AG04450 (cell line): ENCODE results near the gene ITPR1. TPM values are rescaled to one million over a fixed set of nuclear protein-coding genes. Genes with fewer than 3 reads are reported as not detected.

Source experiments
- CTCF ChIA-PET: fragments of 300-600, 350-600 bp; formaldehyde crosslinking; extraction: SDS; loops from one replicate; lab custom pipeline; 2022; ENCODE audit warnings: antibody characterized with exemption, inconsistent platforms; lab: Charles Lee
- POLR2A ChIA-PET: fragments of 350-600 bp; formaldehyde crosslinking; extraction: SDS; loops from one replicate; lab custom pipeline; 2021; ENCODE audit warnings: antibody characterized with exemption, inconsistent platforms; lab: Yijun Ruan, JAX
- DNase-seq: peaks from one replicate; pipeline ENCODE4 v3.0.0-alpha.2; 2011; ENCODE audit warnings: low read depth, low spot score
- H3K27ac ChIP-seq: one replicate; pipeline ENCODE4 v1.5.1; 2012; ENCODE audit warnings: low read depth, low read length, control low read depth
- H3K27me3 ChIP-seq: one replicate; pipeline ENCODE4 v1.6.0; 2012; ENCODE audit warnings: low read length; ENCODE audit not compliant: control insufficient read depth, insufficient read depth
- H3K4me3 ChIP-seq: 2 replicates; pipeline ENCODE4 v1.5.1; 2011; ENCODE audit warnings: mild to moderate bottlenecking, low read depth, low read length, control low read depth
- H3K9me3 ChIP-seq: 2 replicates; pipeline ENCODE4 v1.5.1; 2012; ENCODE audit warnings: low read length; ENCODE audit not compliant: control insufficient read depth, insufficient read depth
- polyA plus RNA-seq: library from polyadenylated mRNA; depleted of rRNA; stranded (reverse); fragments of >200 nt; gene quantifications from 2 replicates; pipeline ENCODE4 v1.2.3, GENCODE V29; 2011
- TF ChIP-seq, protein P1 (sequence below): IDR thresholded peaks from 2 replicates; pipeline ENCODE4 v1.5.1; 2011; ENCODE audit warnings: low read depth, low read length, control low read depth, inconsistent platforms

The ITPR1 gene
- polyA plus RNA-seq, 1 experiment, result 7.4 TPM

DNA sequence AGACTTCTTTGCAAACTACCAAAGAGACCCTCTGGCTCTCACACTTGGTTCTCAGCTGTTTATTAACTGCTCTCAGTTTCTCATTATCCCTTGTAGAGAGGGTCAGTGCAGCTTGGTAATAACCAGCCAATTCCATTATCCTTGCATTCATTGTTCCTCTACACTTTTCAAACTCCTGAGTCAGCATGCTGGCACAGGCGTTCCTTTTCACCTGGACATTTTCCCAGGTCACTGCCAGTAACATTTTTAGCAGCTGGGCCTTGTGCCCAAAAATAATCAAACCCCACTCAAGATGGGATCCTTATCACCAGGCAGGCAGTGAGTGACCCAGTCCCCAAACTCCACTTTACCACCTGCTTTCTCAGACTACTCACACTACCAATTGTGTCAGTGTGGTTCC is 21.2 kb upstream of the ITPR1 start:
- Histone ChIP-seq H3K4me3 (no peak overlapping the region), H3K27me3 (peaks cover 13% of the 10 kb centered on the region), H3K9me3 (no peaks in the 10 kb centered on the region), H3K27ac (no peak overlapping the region)
- POLR2A ChIA-PET, result no interaction called here
- DNase-seq, result no peak
- CTCF ChIA-PET, result no interaction called here
- TF ChIP-seq, protein P1, sequence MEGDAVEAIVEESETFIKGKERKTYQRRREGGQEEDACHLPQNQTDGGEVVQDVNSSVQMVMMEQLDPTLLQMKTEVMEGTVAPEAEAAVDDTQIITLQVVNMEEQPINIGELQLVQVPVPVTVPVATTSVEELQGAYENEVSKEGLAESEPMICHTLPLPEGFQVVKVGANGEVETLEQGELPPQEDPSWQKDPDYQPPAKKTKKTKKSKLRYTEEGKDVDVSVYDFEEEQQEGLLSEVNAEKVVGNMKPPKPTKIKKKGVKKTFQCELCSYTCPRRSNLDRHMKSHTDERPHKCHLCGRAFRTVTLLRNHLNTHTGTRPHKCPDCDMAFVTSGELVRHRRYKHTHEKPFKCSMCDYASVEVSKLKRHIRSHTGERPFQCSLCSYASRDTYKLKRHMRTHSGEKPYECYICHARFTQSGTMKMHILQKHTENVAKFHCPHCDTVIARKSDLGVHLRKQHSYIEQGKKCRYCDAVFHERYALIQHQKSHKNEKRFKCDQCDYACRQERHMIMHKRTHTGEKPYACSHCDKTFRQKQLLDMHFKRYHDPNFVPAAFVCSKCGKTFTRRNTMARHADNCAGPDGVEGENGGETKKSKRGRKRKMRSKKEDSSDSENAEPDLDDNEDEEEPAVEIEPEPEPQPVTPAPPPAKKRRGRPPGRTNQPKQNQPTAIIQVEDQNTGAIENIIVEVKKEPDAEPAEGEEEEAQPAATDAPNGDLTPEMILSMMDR, result no peak

DNA sequence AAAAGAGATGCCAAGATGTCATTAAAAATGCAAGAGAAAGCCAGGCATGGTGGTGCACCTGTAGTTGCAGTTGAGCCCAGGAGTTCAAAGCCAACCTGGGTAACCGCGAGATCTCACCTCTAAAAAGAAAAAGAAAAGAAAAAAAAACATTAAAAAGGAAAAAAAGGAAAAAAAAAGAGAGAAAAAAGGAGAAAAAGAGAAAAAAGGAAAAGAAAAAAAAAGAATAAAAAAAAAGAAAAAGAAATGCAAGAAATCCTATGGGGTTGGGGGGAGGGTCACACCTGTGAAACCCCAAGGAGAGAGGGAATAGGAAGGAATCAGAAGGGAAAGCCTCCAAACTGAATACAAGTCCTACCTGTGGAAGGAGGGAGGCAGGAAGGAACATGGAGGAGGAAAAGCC is 20.8 kb upstream of the ITPR1 start:
- ChIA-PET POLR2A (no interaction called here), CTCF (no interaction called here)
- H3K27ac ChIP-seq, result no peak overlapping the region
- TF ChIP-seq, protein P1, result no peak
- no peak overlapping the region for H3K4me3 ChIP-seq
- DNase-seq, result no peak
- H3K27me3 ChIP-seq, result peaks cover 17% of the 10 kb centered on the region
- H3K9me3 ChIP-seq, result no peaks in the 10 kb centered on the region

DNA sequence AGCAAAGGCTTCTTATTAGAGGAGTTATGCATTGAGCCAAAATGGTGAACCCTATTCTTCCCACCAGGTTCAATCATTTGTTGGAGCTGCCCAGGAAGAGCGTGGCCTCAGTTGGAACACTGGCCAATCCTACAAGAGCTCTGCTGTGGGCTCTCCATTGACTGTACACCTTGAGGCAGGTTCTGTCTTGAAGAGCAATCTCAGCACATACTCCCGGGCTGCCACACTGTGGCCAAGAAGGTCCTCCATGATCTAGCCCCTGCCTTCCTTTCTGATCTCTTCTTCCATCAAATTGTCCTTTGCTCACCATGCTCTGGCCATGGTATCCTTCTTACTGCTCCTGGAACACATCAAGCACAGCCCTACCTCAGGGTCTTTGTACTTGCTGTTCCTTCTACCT is 20.4 kb upstream of the ITPR1 start:
- ChIA-PET CTCF (interaction anchor here (0.7 kb wide), 1 partner anchor 99 kb away, joined by 3 read pairs; no protein-coding TSS in a partner anchor), POLR2A (interaction anchor here (1.5 kb wide), 1 partner anchor 20 kb away, joined by 3 read pairs; the partner anchor contains the start of gene ITPR1)
- H3K27ac ChIP-seq, result no peak overlapping the region
- no peaks in the 10 kb centered on the region for H3K9me3 ChIP-seq
- H3K27me3 ChIP-seq, result peaks cover 17% of the 10 kb centered on the region
- no peak overlapping the region for H3K4me3 ChIP-seq
- TF ChIP-seq, protein P1, result no peak
- DNase-seq, result no peak

DNA sequence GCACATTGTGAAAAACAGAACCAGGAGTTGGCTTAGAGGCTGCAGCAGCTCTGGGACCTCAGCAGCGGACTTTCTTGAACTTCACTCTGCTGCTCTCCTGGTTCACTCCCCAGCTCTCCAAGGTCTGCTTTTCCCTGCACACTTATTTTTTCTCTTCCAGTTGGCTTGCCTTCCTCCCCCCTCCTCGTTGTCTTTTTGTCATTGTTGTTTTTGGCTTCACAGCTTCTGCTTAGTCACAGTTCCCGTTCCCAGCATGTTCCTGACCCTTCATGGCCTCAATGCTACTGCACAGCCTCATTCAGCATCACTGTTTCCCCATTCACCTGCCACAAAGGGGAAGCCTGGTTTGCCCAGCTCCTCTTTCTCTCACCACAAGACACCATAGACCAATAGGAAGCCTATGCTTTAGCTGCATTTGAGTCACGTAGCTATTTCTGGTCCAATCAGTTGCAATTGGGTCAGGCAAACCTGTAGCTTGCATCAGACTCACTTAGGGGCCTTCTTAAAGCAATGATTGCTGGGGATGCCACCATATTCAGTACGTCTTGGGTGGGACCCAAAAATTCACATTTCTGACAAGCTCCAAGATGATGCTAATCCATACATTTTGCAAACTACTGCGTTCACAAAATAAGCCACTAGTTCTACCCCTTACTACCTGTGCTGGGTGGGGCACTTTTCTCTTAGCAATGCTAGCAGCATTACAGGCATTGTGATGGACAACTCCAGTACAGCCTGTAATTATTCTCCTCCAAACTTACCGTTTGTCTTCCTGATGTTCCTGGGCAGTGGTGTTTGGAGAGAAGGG is 18.3 kb upstream of the ITPR1 start:
- DNase-seq, result no peak
- ChIA-PET CTCF (interaction anchor here (0.6 to 1.2 kb wide), 4 partner anchors 14 to 187 kb away, joined by 3 to 8 read pairs (median 4); no protein-coding TSS in a partner anchor), POLR2A (interaction anchor here (1.2 kb wide), 1 partner anchor 18 kb away, joined by 4 read pairs; the partner anchor contains the start of gene ITPR1)
- Histone ChIP-seq H3K27ac (no peak overlapping the region), H3K27me3 (peaks cover 24% of the 10 kb centered on the region), H3K4me3 (no peak overlapping the region), H3K9me3 (no peaks in the 10 kb centered on the region)
- TF ChIP-seq, protein P1, result no peak

DNA sequence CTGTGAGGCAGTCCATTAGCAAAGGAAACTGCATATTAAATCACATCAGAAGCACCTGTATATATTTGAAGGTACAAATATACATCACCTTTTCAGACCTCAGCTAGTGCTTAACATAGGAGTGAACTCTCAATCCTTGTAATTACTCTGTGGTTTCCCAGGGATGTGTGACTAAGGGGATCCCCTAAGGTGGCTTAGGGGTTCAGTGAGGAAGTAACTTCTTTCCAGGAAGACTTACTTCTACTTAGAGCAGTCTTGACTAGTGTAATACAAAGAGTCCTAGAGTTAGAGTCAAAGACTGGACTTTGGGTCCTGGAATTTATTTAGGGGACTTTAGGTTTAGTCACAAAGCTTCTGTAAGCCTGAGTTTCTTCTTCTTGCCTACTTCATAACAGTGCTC is 17.3 kb upstream of the ITPR1 start:
- Histone ChIP-seq H3K27me3 (peaks cover 18% of the 10 kb centered on the region), H3K9me3 (no peaks in the 10 kb centered on the region), H3K27ac (no peak overlapping the region), H3K4me3 (no peak overlapping the region)
- POLR2A ChIA-PET, result no interaction called here
- CTCF ChIA-PET, result interaction anchor here (0.9 kb wide), 1 partner anchor 13 kb away, joined by 3 read pairs; no protein-coding TSS in a partner anchor
- no peak for DNase-seq
- TF ChIP-seq, protein P1, result no peak
